GM19468 (cell line): ENCODE measurements around the gene TPP1.

ENCODE experiments used
- ATAC-seq: cut with Tn5 transposase; IDR thresholded peaks from one replicate; pipeline ENCODE4 v1.9.1; 2021; ENCODE audit warnings: mild to moderate bottlenecking, moderate library complexity, moderate number of reproducible peaks; ENCODE audit not compliant: unreplicated experiment; ENCODE audit errors: extremely low read depth

TPP1 gene

GRCh38 chr11:6568191-6568918 is 50.9 kb downstream of the TPP1 start:
- ATAC-seq, result no peak

DNA sequence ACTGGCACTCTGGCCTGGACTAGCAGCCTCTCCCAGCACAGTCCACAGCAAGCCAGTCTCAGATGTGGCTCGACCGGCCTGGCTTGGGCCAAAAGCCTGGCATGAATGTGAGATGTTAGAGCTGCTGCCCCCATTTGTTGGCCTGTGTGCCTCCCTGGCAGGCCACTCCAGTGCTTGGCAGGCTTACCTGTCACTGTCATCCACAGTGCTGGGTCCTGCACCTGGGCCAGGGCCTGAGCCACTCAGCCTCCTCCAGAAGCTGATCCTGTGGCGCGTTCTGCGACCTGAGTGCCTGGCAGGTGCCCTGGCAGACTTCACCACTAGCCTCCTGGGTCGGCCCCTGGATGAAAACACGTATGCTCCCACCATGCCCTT is 51.9 kb downstream of the TPP1 start:
- ATAC-seq, result no peak

- ATAC-seq, result no peak
Observed at GRCh38 chr11:6566704-6567370, 52.4 kb downstream of the TPP1 start.

GRCh38 chr11:6565988-6566703 is 53.1 kb downstream of the TPP1 start:
- no peak for ATAC-seq

DNA sequence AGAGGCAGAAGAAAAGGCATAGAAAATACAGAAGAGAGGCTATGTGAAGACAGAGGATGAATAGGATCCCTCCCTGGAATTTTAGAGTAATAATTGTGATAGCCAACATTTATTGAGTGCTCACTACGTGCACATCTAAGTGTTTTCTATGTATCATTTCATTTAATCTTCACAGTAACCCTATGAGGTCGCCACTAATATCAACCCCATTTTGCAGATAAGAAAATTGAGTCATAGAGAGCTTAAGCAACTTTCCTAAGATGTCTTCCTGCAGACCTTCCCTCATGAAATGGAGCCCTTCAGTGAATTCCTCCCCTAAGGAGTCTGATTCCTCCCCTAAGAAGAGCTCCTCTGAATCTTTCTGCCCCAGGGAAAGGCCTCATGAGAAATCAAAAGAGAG is 53.9 kb downstream of the TPP1 start:
- ATAC-seq, result no peak

GRCh38 chr11:6563667-6564066 is 55.6 kb downstream of the TPP1 start:
- ATAC-seq, result no peak

- no peak for ATAC-seq
Observed at GRCh38 chr11:6563121-6563619, 56.1 kb downstream of the TPP1 start.
